ENCODE measurements around the gene KDM1A. TPM values are rescaled to one million over a fixed set of nuclear protein-coding genes. Genes with fewer than 3 reads are reported as not detected.

The KDM1A gene
- total and polyA plus RNA-seq, 9 of the 15 experiments (the other 6 are each of a cell fraction or from before 2014, with no cell fraction given), result 59.2 to 181 (median 168) TPM

DNA sequence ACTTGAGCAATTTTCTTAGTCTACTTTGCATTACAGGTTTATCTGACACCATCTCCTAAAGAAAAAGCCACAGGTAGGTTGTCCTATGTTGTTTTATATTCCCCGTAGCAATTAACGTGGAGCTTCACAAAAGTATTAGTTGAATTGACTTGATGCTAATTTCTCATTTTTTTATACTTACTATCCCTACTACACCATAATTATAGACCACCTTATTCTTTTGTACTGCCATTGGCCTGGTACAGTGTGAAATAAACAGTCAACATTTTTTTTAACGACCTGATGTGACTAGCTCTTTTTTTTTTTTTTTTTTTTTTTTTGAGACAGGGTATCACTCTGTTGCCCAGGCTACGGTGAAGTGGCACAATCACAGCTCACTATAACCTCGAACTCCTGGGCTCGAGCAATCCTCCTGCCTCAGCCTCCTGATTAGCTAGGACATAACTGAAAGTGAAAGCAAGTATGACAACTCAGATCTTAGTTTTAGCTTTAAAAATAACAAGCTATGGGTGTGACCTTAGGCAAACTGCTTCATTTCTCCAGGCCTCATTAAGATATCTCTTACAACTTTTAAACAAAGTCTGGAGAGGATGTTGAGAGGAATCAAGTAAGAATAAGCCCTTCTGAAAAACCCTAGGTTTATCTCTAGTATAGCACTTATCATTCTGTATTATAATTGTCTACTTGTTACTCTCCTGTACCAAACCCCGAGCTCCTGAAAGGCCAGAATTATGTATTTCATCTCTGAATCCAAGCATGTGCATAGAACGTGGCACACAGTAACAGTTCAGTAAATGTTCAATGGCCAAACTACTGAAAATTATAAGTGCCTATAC, 99.9 kb downstream of the KDM1A start (continued):
- TF ChIP-seq, protein P1, sequence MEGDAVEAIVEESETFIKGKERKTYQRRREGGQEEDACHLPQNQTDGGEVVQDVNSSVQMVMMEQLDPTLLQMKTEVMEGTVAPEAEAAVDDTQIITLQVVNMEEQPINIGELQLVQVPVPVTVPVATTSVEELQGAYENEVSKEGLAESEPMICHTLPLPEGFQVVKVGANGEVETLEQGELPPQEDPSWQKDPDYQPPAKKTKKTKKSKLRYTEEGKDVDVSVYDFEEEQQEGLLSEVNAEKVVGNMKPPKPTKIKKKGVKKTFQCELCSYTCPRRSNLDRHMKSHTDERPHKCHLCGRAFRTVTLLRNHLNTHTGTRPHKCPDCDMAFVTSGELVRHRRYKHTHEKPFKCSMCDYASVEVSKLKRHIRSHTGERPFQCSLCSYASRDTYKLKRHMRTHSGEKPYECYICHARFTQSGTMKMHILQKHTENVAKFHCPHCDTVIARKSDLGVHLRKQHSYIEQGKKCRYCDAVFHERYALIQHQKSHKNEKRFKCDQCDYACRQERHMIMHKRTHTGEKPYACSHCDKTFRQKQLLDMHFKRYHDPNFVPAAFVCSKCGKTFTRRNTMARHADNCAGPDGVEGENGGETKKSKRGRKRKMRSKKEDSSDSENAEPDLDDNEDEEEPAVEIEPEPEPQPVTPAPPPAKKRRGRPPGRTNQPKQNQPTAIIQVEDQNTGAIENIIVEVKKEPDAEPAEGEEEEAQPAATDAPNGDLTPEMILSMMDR (IDR thresholded peaks at IDR 0.05 in 2 of 3, conservative IDR thresholded peaks at IDR 0.05 in 1 of 3; ENCODE audit: insufficient read depth in 2 of 3, low read depth in 1 of 3, low read length in 3 of 3), result no peak
- 0 out of 2 replicates have a peak, but pooled peaks have one; percentile 16 for TF ChIP-seq TCF3 (CRISPR knock-in tag; IDR thresholded peaks at IDR 0.05)
- TF ChIP-seq, protein P2, sequence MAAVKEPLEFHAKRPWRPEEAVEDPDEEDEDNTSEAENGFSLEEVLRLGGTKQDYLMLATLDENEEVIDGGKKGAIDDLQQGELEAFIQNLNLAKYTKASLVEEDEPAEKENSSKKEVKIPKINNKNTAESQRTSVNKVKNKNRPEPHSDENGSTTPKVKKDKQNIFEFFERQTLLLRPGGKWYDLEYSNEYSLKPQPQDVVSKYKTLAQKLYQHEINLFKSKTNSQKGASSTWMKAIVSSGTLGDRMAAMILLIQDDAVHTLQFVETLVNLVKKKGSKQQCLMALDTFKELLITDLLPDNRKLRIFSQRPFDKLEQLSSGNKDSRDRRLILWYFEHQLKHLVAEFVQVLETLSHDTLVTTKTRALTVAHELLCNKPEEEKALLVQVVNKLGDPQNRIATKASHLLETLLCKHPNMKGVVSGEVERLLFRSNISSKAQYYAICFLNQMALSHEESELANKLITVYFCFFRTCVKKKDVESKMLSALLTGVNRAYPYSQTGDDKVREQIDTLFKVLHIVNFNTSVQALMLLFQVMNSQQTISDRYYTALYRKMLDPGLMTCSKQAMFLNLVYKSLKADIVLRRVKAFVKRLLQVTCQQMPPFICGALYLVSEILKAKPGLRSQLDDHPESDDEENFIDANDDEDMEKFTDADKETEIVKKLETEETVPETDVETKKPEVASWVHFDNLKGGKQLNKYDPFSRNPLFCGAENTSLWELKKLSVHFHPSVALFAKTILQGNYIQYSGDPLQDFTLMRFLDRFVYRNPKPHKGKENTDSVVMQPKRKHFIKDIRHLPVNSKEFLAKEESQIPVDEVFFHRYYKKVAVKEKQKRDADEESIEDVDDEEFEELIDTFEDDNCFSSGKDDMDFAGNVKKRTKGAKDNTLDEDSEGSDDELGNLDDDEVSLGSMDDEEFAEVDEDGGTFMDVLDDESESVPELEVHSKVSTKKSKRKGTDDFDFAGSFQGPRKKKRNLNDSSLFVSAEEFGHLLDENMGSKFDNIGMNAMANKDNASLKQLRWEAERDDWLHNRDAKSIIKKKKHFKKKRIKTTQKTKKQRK (IDR thresholded peaks at IDR 0.05; ENCODE audit: borderline replicate concordance, low read depth, low read length), result no peak
- TF ChIP-seq, protein P3, sequence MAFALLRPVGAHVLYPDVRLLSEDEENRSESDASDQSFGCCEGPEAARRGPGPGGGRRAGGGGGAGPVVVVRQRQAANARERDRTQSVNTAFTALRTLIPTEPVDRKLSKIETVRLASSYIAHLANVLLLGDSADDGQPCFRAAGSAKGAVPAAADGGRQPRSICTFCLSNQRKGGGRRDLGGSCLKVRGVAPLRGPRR (CRISPR knock-in tag; IDR thresholded peaks at IDR 0.05), result no peak
- TF ChIP-seq SOX6 (IDR thresholded peaks at IDR 0.05), result no peak
- no peak for TF ChIP-seq HNRNPK (IDR thresholded peaks at IDR 0.05; ENCODE audit: low read depth, low read length, poor library complexity, severe bottlenecking)
- no peak for TF ChIP-seq ZBTB7A (IDR thresholded peaks at IDR 0.05; ENCODE audit: borderline replicate concordance, control insufficient read depth, low read depth, low read length)
- peak; percentile 60; the same call in 1 of the 2 replicates for TF ChIP-seq ZFX (CRISPR knock-in tag; IDR thresholded peaks at IDR 0.05)
- no peak for TF ChIP-seq GTF2E2 (tag; IDR thresholded peaks at IDR 0.05)
- TF ChIP-seq ZNF263 (CRISPR knock-in tag; IDR thresholded peaks at IDR 0.05; ENCODE audit: borderline replicate concordance), result no peak
- TF ChIP-seq, protein P4, sequence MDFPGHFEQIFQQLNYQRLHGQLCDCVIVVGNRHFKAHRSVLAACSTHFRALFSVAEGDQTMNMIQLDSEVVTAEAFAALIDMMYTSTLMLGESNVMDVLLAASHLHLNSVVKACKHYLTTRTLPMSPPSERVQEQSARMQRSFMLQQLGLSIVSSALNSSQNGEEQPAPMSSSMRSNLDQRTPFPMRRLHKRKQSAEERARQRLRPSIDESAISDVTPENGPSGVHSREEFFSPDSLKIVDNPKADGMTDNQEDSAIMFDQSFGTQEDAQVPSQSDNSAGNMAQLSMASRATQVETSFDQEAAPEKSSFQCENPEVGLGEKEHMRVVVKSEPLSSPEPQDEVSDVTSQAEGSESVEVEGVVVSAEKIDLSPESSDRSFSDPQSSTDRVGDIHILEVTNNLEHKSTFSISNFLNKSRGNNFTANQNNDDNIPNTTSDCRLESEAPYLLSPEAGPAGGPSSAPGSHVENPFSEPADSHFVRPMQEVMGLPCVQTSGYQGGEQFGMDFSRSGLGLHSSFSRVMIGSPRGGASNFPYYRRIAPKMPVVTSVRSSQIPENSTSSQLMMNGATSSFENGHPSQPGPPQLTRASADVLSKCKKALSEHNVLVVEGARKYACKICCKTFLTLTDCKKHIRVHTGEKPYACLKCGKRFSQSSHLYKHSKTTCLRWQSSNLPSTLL (IDR thresholded peaks at IDR 0.05), result no peak
- TF ChIP-seq, protein P5, sequence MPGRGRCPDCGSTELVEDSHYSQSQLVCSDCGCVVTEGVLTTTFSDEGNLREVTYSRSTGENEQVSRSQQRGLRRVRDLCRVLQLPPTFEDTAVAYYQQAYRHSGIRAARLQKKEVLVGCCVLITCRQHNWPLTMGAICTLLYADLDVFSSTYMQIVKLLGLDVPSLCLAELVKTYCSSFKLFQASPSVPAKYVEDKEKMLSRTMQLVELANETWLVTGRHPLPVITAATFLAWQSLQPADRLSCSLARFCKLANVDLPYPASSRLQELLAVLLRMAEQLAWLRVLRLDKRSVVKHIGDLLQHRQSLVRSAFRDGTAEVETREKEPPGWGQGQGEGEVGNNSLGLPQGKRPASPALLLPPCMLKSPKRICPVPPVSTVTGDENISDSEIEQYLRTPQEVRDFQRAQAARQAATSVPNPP (IDR thresholded peaks at IDR 0.05; ENCODE audit: borderline replicate concordance, insufficient read depth, insufficient read length), result no peak
- no peak for TF ChIP-seq PCBP2 (IDR thresholded peaks at IDR 0.05; ENCODE audit: low read depth, low read length, poor library complexity, severe bottlenecking)
- TF ChIP-seq XRCC5 (IDR thresholded peaks at IDR 0.05; ENCODE audit: low read depth, low read length), result no peak
- TF ChIP-seq ZNF76 (CRISPR knock-in tag; IDR thresholded peaks at IDR 0.05; ENCODE audit: borderline replicate concordance), result no peak
- no peak for TF ChIP-seq U2AF2 (optimal IDR thresholded peaks at IDR 0.05; ENCODE audit: low read depth, low read length)
- no peak for TF ChIP-seq FUS (optimal IDR thresholded peaks at IDR 0.05; ENCODE audit: low read depth, low read length)

Data from K562 (cell line).